Mesothelial cell of epicardium (in vitro differentiated cells): ENCODE data around the gene GALNS. TPM values are rescaled to one million over a fixed set of nuclear protein-coding genes. Genes with fewer than 3 reads are reported as not detected.

ENCODE experiments used
- DNase-seq, 2 experiments: peaks; one replicate each; pipeline ENCODE4 v3.0.0; 2021; ENCODE audit warnings: low spot score in 2 of 2; ENCODE audit not compliant: unreplicated experiment in 2 of 2
- H3K27ac Mint-ChIP-seq: 2 replicates; pipeline ENCODE4 v1.8.0; 2021; ENCODE audit warnings: mixed read lengths
- H3K27me3 Mint-ChIP-seq: 2 replicates; pipeline ENCODE4 v1.8.0; 2021; ENCODE audit warnings: low read depth, mixed read lengths
- H3K36me3 Mint-ChIP-seq: 2 replicates; pipeline ENCODE4 v1.8.0; 2021; ENCODE audit warnings: mixed read lengths
- H3K4me1 Mint-ChIP-seq: 2 replicates; pipeline ENCODE4 v1.8.0; 2021; ENCODE audit warnings: mixed read lengths
- H3K4me3 Mint-ChIP-seq: 2 replicates; pipeline ENCODE4 v1.8.0; 2021; ENCODE audit warnings: mild to moderate bottlenecking, moderate library complexity, mixed read lengths
- H3K9me3 Mint-ChIP-seq: 2 replicates; pipeline ENCODE4 v1.8.0; 2021; ENCODE audit warnings: mixed read lengths
- total RNA-seq: library from RNA; stranded (reverse); gene quantifications from 3 replicates; pipeline ENCODE4 v1.2.1, GENCODE V29; 2021
- TF ChIP-seq, protein P1 (sequence below): fragments of 200-600 bp; sonication (generic); IDR thresholded peaks from one replicate; pipeline ENCODE4 v1.5.0; 2021; ENCODE audit warnings: antibody characterized with exemption; ENCODE audit not compliant: unreplicated experiment

GALNS gene
- total RNA-seq, 1 donor from 2014 or later, result 42.4 TPM

DNA sequence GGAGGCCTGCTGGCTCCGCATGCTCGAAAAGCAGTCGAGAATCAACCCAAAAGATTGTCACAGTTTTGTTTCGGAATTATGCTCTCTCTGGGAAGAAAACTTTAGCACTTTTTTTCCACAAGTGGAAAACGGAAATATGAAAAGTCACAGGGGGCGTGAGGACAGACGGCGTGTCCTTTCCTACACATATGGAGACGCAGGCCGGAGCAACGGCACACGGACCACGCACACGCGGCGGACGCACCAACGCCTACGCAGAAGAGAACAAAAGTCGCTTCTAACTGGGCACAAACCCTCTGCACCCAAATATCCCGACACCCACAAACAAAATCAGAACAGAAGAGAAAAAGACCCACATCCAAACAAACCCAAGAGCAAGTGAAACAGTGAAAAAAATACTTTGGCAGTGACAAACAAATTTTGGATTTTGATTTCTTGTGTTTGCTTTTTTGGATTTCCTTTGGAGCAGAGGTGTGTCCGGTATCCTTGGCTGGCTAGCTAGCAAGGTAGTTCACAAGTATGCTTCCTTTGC is 19.0 kb upstream of the GALNS start:
- H3K4me3 Mint-ChIP-seq, result no peak overlapping the region
- TF ChIP-seq, protein P1, sequence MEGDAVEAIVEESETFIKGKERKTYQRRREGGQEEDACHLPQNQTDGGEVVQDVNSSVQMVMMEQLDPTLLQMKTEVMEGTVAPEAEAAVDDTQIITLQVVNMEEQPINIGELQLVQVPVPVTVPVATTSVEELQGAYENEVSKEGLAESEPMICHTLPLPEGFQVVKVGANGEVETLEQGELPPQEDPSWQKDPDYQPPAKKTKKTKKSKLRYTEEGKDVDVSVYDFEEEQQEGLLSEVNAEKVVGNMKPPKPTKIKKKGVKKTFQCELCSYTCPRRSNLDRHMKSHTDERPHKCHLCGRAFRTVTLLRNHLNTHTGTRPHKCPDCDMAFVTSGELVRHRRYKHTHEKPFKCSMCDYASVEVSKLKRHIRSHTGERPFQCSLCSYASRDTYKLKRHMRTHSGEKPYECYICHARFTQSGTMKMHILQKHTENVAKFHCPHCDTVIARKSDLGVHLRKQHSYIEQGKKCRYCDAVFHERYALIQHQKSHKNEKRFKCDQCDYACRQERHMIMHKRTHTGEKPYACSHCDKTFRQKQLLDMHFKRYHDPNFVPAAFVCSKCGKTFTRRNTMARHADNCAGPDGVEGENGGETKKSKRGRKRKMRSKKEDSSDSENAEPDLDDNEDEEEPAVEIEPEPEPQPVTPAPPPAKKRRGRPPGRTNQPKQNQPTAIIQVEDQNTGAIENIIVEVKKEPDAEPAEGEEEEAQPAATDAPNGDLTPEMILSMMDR, result no peak
- no peak for DNase-seq
- H3K4me1 Mint-ChIP-seq, result peaks cover 14% of the 10 kb centered on the region
- H3K27ac Mint-ChIP-seq, result no peak overlapping the region
- no peaks in the 10 kb centered on the region for H3K9me3 Mint-ChIP-seq
- H3K27me3 Mint-ChIP-seq, result peaks cover 3% of the 10 kb centered on the region
- no peaks in the 10 kb centered on the region for H3K36me3 Mint-ChIP-seq

DNA sequence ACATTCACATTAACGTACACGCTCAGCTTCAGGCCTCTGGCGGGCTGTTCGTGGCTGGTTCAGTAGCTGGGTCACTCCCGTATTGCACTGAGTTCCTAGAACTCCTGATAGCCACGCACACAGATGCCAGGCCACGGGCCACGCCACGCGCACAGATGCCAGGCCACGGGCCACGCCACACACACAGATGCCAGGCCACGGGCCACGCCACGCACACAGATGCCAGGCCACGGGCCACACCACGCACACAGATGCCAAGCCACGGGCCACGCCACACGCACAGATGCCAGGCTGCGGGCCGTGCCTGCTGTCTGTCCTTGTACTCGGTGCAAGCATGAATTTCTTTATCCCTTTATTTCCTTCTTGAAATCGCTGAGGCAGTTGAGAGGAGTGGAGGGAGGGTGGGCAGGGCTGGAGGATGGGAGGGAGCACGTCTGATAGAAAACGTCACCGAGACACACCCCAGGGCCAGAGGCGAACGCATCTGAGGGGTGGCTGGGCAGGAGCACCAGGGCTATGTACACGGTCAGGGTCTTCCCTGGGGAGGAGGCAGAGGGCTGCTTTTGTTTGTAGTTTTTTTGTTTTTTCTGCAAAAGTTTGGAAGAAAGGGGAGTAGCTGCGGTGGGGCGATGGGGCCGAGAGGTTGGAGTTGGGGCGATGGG is 18.3 kb upstream of the GALNS start:
- TF ChIP-seq, protein P1, result no peak
- DNase-seq, result no peak
- Mint-ChIP-seq H3K4me1 (peaks cover 12% of the 10 kb centered on the region), H3K4me3 (no peak overlapping the region), H3K27ac (no peak overlapping the region), H3K36me3 (no peaks in the 10 kb centered on the region), H3K9me3 (no peaks in the 10 kb centered on the region), H3K27me3 (peaks cover 4% of the 10 kb centered on the region)

DNA sequence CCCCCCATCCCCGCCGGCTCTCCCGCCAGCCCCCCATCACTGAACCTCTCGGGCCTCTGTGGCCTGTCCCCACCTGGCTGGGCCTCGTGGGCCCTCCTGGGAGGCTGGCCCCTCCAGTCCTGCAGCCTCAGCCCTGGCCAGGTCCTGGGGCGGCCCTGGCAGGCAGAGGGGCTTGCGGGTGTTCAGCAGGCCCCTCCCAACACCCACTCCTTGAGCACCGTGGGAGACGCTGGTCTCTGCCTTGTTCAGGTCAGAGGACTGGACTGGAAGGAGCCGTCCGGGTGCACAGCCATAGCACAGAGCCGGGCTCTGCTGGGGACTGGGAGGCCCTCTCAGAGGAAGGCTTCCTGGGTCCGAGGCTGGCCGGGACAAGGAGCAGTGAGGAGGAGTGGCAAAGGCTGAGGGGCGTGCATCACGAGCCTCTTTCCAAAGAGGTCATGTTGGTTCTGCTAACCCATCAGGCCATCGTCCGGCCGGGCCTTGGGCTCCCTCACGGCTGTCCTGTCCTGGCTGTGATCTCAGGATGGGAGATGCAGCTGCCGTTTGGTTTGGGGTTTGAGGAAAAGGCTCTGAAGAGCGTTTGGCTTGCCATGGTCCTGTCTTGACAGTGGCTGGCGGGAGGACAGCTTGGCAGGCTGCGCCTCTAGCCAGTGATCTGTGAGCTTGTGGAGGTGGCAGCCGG is 16.0 kb upstream of the GALNS start:
- TF ChIP-seq, protein P1, result no peak
- Mint-ChIP-seq H3K36me3 (no peaks in the 10 kb centered on the region), H3K4me1 (peaks cover 8% of the 10 kb centered on the region), H3K27ac (no peak overlapping the region), H3K27me3 (peaks cover 4% of the 10 kb centered on the region), H3K4me3 (no peak overlapping the region), H3K9me3 (no peaks in the 10 kb centered on the region)
- DNase-seq, result no peak

DNA sequence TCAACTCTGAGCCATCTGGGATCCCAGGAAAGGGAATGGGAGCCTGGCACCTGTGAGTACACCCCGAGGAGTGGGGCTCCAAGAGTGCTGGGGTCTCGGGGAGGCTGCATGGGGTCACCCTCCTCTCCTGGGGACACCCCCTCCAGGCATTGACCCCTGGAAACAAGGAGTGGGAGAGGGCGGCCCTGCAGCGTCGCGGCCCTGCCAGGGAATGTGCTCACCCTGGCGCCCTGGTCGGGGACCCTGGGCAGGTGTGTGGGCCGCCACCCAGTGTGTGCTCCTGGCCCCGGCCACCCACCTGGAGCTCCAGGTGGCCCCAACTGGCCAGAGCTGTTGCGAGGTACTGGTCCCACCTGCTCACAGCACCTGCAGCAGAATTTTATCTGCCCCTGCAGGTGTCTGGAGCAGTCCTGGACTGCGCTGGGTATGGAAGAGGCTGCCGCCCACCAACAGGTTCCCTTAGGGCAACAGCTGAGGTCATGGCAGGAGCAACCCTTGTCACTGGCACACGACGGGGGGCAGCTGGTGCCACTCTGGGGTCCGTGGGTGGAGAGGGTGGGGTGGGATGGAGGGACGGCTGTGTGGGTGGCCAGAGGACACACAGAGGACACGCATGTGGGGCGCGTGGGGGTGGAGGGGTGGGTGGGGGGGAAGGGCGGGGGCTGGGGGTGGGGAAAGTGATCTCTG is 15.1 kb upstream of the GALNS start:
- Mint-ChIP-seq H3K4me1 (peaks cover 8% of the 10 kb centered on the region), H3K27ac (no peak overlapping the region), H3K36me3 (no peaks in the 10 kb centered on the region), H3K4me3 (no peak overlapping the region), H3K9me3 (no peaks in the 10 kb centered on the region), H3K27me3 (peaks cover 4% of the 10 kb centered on the region)
- no peak for DNase-seq
- TF ChIP-seq, protein P1, result no peak

DNA sequence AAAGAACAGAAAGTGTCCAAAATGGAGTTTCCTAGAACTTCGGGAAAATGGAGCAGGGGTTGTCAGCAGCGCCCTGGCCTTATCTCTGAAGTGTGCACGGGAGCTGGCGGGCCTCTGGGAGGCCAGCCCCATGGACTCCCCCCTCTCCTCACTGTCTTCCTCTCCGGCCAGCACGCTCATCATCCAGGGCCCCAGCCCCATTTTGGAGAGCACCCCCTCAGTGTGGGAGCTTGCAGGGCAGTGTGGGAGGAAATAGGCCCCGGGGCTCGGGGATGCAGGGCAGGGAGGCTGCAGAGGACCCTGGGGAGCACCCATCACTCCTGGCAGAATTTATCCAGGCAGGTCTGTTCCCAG is 14.6 kb upstream of the GALNS start:
- H3K9me3 Mint-ChIP-seq, result no peaks in the 10 kb centered on the region
- no peak overlapping the region for H3K4me3 Mint-ChIP-seq
- no peak for DNase-seq
- H3K4me1 Mint-ChIP-seq, result peaks cover 8% of the 10 kb centered on the region
- H3K27ac Mint-ChIP-seq, result peak overlapping the region; percentile 54
- peaks cover 4% of the 10 kb centered on the region for H3K27me3 Mint-ChIP-seq
- TF ChIP-seq, protein P1, result no peak
- H3K36me3 Mint-ChIP-seq, result no peaks in the 10 kb centered on the region
